Measurements from ENCODE around the gene GALNT1. TPM values are rescaled to one million over a fixed set of nuclear protein-coding genes. Genes with fewer than 3 reads are reported as not detected.

The GALNT1 gene
- total and polyA plus RNA-seq, 10 of the 15 experiments (the other 5 are each of a cell fraction or from before 2014, with no cell fraction given): 8.0 to 53.7 (median 29.9) TPM

DNA sequence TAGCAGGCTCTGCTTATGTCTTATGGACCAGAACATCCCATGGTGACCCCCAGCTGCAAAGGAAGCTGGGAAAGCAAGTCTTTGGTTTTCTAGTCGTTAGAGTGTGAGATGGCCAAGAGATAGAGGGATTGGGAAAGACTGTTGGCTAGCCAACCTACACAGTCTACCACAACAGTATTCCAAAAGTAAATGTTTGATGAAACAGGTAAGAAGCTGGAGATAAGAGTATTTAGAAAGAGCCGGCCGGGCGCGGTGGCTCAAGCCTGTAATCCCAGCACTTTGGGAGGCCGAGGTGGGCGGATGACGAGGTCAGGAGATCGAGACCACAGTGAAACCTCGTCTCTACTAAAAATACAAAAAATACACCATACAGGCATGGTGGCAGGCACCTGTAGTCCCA, 124.4 kb downstream of the GALNT1 start:
- no peak overlapping the region for H3K4me3 ChIP-seq
- no peak for ATAC-seq
- H3K27me3 ChIP-seq (replicated peaks in 1 of 2; ENCODE audit: control insufficient read depth in 2 of 2, insufficient read depth in 2 of 2, low read length in 1 of 2): no peaks in the 10 kb centered on the region
- ChIA-PET CTCF (no interaction called here), RAD21 (ENCODE audit: unreplicated experiment) (no interaction called here), POLR2A (no interaction called here), SMC1A (ENCODE audit: uncharacterized antibody, unreplicated experiment) (interaction anchor here (0.6 to 1.3 kb wide), 3 partner anchors 8 to 1461 kb away, joined by 3 to 4 read pairs (median 3); no protein-coding TSS in a partner anchor)
- no peaks in the 10 kb centered on the region for H3K36me3 ChIP-seq (ENCODE audit: control insufficient read depth in 2 of 2, insufficient read depth in 2 of 2, low read length in 1 of 2)
- H2AFZ ChIP-seq (ENCODE audit: control insufficient read depth, low read depth, low read length): no peak overlapping the region
- H3K79me2 ChIP-seq (ENCODE audit: control insufficient read depth, insufficient read depth, low read length): no peaks in the 10 kb centered on the region
- no peaks in the 10 kb centered on the region for H3K9me3 ChIP-seq (replicated peaks; ENCODE audit: control insufficient read depth, insufficient read depth, low read length)
- no peaks in the 10 kb centered on the region for H4K20me1 ChIP-seq (ENCODE audit: control insufficient read depth, insufficient read depth)
- in situ Hi-C loops (cut with MboI) (no loop called here), intact Hi-C loops (cut with micrococcal nuclease; ENCODE audit: unreplicated experiment) (no loop called here)
- no peak overlapping the region for H3K9ac ChIP-seq (ENCODE audit: control insufficient read depth, insufficient read depth, low read length)
- 97% methylated on average over 10 of the region's 10 CpGs for WGBS (ENCODE audit: insufficient coverage, insufficient replicate concordance, low lambda C conversion rate, missing lambda C conversion rate)
- DNase-seq (ENCODE audit: low read depth, low spot score): no peak
- H3K4me1 ChIP-seq (ENCODE audit: control insufficient read depth, insufficient read depth, low read length): no peaks in the 10 kb centered on the region
- H3K4me2 ChIP-seq (ENCODE audit: control insufficient read depth, insufficient read depth): no peak overlapping the region
- BruUV-seq (replicated peaks): no TSS peak
- FAIRE-seq: no peak
- no peak overlapping the region for H3K27ac ChIP-seq (ENCODE audit: control insufficient read depth, insufficient read depth)
- TF ChIP-seq MTA3 (IDR thresholded peaks at IDR 0.05; ENCODE audit: borderline replicate concordance, low read length): no peak

DNA sequence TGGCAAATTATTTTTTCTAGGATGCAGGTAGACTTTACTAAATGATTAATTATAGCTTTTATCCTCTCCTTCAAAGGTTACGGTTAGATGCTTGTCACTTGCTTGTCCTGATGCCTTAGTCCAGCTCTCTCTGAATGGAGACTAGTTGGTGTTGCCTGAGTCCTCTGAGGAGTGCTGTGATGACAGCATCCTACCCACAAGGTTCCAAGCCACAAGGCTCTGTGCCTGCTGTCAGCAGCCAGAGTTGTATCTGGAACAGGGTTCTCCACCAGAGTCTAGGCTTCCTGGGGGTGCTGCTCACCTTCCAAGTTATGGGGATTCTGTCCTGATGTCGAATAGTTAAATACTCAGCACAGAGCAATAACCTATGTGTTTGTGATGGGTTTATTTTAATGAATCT, 125.7 kb downstream of the GALNT1 start:
- Histone ChIP-seq H3K4me3 (no peak overlapping the region), H3K79me2 (ENCODE audit: control insufficient read depth, insufficient read depth, low read length) (no peaks in the 10 kb centered on the region), H4K20me1 (ENCODE audit: control insufficient read depth, insufficient read depth) (no peaks in the 10 kb centered on the region), H3K27ac (ENCODE audit: control insufficient read depth, insufficient read depth) (no peak overlapping the region), H3K4me1 (ENCODE audit: control insufficient read depth, insufficient read depth, low read length) (no peaks in the 10 kb centered on the region), H3K36me3 (ENCODE audit: control insufficient read depth in 2 of 2, insufficient read depth in 2 of 2, low read length in 1 of 2) (no peaks in the 10 kb centered on the region), H3K9me3 (replicated peaks; ENCODE audit: control insufficient read depth, insufficient read depth, low read length) (no peaks in the 10 kb centered on the region), H2AFZ (ENCODE audit: control insufficient read depth, low read depth, low read length) (no peak overlapping the region), H3K9ac (ENCODE audit: control insufficient read depth, insufficient read depth, low read length) (no peak overlapping the region), H3K27me3 (replicated peaks in 1 of 2; ENCODE audit: control insufficient read depth in 2 of 2, insufficient read depth in 2 of 2, low read length in 1 of 2) (no peaks in the 10 kb centered on the region), H3K4me2 (ENCODE audit: control insufficient read depth, insufficient read depth) (no peak overlapping the region)
- 95% methylated on average over 2 of the region's 2 CpGs for WGBS (ENCODE audit: insufficient coverage, insufficient replicate concordance, low lambda C conversion rate, missing lambda C conversion rate)
- FAIRE-seq (no peak), ATAC-seq (no peak), DNase-seq (ENCODE audit: low read depth, low spot score) (no peak)
- intact Hi-C loops (cut with micrococcal nuclease; ENCODE audit: unreplicated experiment) (no loop called here), in situ Hi-C loops (cut with MboI) (no loop called here)
- ChIA-PET RAD21 (ENCODE audit: unreplicated experiment) (interaction anchor here (1.0 kb wide), 1 partner anchor 49 kb away, joined by 3 read pairs; no protein-coding TSS in a partner anchor), CTCF (no interaction called here), POLR2A (no interaction called here), SMC1A (ENCODE audit: uncharacterized antibody, unreplicated experiment) (interaction anchor here (1.0 to 1.1 kb wide), 2 partner anchors 12 to 20 kb away, joined by 3 to 4 read pairs; no protein-coding TSS in a partner anchor)
- BruUV-seq (replicated peaks): no TSS peak
- TF ChIP-seq, protein P1, sequence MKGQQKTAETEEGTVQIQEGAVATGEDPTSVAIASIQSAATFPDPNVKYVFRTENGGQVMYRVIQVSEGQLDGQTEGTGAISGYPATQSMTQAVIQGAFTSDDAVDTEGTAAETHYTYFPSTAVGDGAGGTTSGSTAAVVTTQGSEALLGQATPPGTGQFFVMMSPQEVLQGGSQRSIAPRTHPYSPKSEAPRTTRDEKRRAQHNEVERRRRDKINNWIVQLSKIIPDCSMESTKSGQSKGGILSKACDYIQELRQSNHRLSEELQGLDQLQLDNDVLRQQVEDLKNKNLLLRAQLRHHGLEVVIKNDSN (IDR thresholded peaks at IDR 0.05; ENCODE audit: borderline replicate concordance, extremely low read length, insufficient read depth, low read depth, low read length): no peak
- TF ChIP-seq NR2C1 (IDR thresholded peaks at IDR 0.05): no peak
- TF ChIP-seq NBN (IDR thresholded peaks at IDR 0.05): no peak
- no peak for TF ChIP-seq ETV6 (conservative IDR thresholded peaks at IDR 0.05 in 1 of 2, IDR thresholded peaks at IDR 0.05 in 1 of 2; ENCODE audit: borderline replicate concordance in 1 of 2, low read depth in 1 of 2)
- TF ChIP-seq TAF1 (IDR thresholded peaks at IDR 0.05; ENCODE audit: borderline replicate concordance, low read depth, low read length): no peak
- TF ChIP-seq NR2F1 (conservative IDR thresholded peaks at IDR 0.05): no peak
- TF ChIP-seq DPF2 (IDR thresholded peaks at IDR 0.05): no peak
